ENCODE measurements around the gene IGF2R.
"Not testable (repeated sequence)": the region's sequence is repeated elsewhere in the genome, so short reads cannot be mapped to it uniquely, and the experiment has no call there.

Gene IGF2R

DNA sequence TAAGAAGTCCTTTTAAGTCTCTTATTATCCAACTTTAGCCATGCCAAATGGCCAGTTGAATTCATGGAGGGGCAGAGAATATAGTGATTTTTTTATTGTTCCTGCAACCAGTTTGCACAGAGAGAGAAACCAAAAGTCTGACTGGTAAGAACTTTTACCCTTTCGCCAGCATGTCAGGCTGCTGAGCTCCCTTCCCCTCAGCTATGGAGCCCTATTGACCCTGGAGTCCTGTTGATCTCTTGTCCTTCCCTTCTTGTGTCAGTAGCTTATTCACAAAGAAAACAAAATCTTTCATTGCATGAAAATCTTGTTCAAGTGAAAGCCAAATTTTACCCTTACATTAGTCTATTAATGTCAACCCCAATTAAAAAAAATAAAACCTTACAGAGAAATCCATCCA is 151.2 kb downstream of the IGF2R start:
- in situ Hi-C loops (cut with MboI; ENCODE audit: low sequenced_read_pairs) = no loop called here

DNA sequence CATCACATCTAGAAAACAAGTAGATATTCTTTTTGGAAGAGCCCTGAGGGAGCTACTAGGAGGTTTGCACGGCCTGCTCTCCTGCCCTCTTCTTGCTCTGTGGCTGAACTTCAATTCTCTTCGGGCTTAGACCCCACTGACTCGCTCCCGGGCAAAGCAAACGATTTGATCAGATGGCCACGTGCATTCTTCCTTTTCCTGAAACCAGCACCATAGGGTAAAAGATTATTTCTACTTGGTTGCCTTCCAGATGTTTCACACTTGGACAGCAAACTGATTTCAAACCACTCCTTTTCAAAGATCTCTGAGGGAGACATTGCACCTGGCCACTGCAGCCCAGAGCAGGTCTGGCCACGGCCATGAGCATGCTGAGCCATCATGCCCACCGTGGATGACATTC is 152.7 kb downstream of the IGF2R start, which contains the start of gene SLC22A1:
SLC22A1 (plus strand) TSS at position 258 of the 400 bp plus-strand sequence; CDS start at position 379, 121 bp downstream.
- in situ Hi-C loops (cut with MboI; ENCODE audit: low sequenced_read_pairs) = no loop called here

DNA sequence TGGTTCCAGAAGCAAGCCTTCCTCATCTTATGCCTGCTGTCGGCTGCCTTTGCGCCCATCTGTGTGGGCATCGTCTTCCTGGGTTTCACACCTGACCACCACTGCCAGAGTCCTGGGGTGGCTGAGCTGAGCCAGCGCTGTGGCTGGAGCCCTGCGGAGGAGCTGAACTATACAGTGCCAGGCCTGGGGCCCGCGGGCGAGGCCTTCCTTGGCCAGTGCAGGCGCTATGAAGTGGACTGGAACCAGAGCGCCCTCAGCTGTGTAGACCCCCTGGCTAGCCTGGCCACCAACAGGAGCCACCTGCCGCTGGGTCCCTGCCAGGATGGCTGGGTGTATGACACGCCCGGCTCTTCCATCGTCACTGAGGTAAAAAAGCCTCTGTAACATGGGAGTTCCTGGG is 153.1 kb downstream of the IGF2R start:
- in situ Hi-C loops (cut with MboI; ENCODE audit: low sequenced_read_pairs) = no loop called here

DNA sequence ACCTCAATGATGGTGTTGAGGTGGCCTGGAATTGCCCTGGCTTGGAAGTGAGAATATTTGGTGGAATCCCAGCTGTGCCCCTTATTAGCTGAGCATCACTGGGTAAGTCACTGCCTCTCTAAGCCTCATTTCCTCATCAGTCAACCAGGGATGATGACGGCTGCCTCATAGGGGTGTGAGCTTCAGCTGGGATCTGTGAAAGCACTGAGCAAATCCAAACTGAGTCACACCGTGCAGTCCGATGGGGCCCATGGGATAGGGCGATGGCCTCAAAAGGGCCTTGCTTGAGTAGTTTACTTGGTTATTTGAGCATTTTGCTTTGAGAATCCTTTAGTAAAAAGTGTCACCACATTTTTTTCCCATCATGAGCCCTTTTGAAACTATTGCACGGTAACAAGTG is 153.9 kb downstream of the IGF2R start:
- in situ Hi-C loops (cut with MboI; ENCODE audit: low sequenced_read_pairs) = no loop called here

DNA sequence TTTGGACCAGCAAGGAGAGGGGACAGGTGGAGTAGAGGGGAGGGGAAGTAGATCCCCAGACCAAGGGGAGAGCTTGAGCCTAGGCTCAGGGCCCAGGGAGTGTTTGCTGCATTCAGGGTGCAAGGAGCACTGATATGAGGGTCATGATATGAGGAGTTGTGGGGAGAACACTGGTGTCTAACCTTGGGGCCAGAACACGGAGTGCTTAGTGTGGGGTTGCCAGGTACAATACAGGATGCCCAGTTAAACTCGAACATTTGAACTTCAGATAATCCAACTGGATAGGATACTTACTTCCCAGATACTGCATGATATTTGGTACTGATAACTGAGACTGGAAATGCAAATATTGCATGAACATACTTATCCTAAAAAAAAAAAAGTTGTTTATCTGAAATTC is 155.1 kb downstream of the IGF2R start:
- in situ Hi-C loops (cut with MboI; ENCODE audit: low sequenced_read_pairs) = no loop called here

DNA sequence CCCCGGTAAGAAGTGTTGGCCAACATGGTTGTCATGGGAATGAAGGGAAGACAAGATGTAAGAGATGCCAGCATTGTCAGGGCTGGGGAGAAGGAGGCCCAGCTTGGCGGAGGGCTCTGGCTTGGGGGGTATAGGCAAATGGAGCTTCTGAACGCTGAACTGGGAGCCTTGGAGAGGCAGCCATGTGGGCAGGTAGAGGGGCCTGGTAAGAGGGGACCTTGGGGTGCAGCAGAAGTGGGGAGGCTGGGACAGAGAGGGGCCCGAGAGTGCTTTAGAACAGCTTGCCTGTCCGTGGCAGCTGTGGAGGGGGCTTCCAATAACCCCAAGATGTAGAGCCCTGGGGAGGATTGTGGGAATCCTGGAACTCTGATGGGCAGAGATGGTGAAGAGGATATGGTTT is 155.7 kb downstream of the IGF2R start:
- in situ Hi-C loops (cut with MboI; ENCODE audit: low sequenced_read_pairs) = no loop called here

DNA sequence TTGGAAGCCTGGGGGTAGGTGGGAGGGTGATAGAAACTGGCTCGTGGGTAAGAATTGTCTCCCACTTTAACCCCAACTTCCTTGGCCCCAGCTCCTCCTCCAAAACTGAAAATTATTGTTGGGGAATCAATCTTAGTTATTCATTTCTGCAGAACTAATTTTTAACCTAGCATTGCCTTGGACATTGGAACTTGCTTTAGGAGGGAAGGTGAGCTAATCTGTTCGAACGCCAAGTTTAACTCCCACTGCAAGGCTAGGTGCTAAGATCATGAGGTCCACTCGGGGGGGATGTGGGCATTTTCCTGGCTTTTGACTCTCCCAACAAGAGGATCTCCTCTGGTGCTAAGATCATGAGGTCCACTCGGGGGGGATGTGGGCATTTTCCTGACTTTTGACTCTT is 156.2 kb downstream of the IGF2R start:
- in situ Hi-C loops (cut with MboI; ENCODE audit: low sequenced_read_pairs) = not testable (repeated sequence)

GRCh38 chr6:160127270-160128124 is 158.6 kb downstream of the IGF2R start:
- in situ Hi-C loops (cut with MboI; ENCODE audit: low sequenced_read_pairs) = no loop called here

DNA sequence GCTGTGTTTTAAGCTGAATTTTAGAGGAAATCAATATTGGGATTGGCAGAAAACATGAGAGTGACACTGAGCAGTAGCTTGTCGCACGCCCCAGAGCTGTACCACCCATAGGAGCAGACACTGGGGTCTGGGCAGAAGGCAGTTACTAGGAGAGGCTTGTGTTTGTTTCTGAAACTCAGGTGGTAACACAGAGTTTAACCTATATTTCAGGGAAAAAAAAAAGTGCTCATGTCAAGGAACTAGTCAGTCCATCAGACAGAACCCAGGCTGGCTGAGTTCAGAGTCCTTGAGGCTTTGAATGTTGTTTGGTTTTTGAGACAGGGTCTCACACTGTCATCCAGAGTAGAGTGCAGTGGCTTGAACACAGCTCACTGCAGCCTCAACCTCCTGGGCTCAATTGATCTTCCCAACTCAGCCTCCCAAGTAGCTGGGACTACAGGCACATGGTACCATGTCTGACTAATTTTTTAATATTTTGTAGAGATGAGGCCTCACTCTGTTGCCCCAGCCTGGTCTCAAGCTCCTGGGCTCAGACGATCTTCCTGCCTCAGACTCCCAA is 159.3 kb downstream of the IGF2R start:
- in situ Hi-C loops (cut with MboI; ENCODE audit: low sequenced_read_pairs) = no loop called here

- in situ Hi-C loops (cut with MboI; ENCODE audit: low sequenced_read_pairs) = no loop called here
These were observed 160.1 kb downstream of the IGF2R start for GRCh38 chr6:160128879-160129516.

- in situ Hi-C loops (cut with MboI; ENCODE audit: low sequenced_read_pairs) = no loop called here
These were observed 161.2 kb downstream of the IGF2R start for GRCh38 chr6:160129881-160130615.

GRCh38 chr6:160130729-160131484 is 162.0 kb downstream of the IGF2R start:
- in situ Hi-C loops (cut with MboI; ENCODE audit: low sequenced_read_pairs) = no loop called here

- in situ Hi-C loops (cut with MboI; ENCODE audit: low sequenced_read_pairs) = no loop called here
These were observed 162.9 kb downstream of the IGF2R start for GRCh38 chr6:160131636-160132296.

- in situ Hi-C loops (cut with MboI; ENCODE audit: low sequenced_read_pairs) = no loop called here
These were observed 163.4 kb downstream of the IGF2R start for GRCh38 chr6:160132297-160132637.

GRCh38 chr6:160132776-160133338 is 164.0 kb downstream of the IGF2R start:
- in situ Hi-C loops (cut with MboI; ENCODE audit: low sequenced_read_pairs) = no loop called here

GRCh38 chr6:160133441-160134336 is 164.8 kb downstream of the IGF2R start:
- in situ Hi-C loops (cut with MboI; ENCODE audit: low sequenced_read_pairs) = no loop called here

DNA sequence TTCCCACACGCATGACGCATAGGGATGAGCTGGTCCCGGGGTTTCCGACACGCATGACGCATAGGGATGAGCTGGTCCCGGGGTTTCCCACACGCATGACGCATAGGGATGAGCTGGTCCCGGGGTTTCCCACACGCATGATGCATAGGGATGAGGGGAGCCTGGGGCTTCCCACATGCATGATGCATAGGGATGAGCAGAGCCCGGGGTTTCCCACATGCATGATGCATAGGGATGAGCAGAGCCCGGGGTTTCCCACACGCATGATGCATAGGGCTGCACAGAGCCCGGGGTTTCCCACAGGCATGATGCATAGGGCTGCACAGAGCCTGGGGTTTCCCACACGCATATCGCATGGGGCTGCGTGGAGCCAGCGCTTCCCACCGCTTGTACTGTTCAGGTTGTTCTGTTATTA is 165.5 kb downstream of the IGF2R start:
- in situ Hi-C loops (cut with MboI; ENCODE audit: low sequenced_read_pairs) = not testable (repeated sequence)

- in situ Hi-C loops (cut with MboI; ENCODE audit: low sequenced_read_pairs) = no loop called here
These were observed 166.1 kb downstream of the IGF2R start for GRCh38 chr6:160134779-160135547.

All from hTERT RPE-1 (cell line).